Raji (cell line): Measurements from ENCODE around the gene RBM12.

ENCODE experiments used
- POLR2A ChIP-seq: IDR thresholded peaks from 2 replicates; pipeline ENCODE4 v1.6.1; 2011; ENCODE audit warnings: low read depth, low read length, control low read depth; ENCODE audit not compliant: insufficient read depth

RBM12 gene

GRCh38 chr20:35663516-35664465 lies 909 bp downstream of the RBM12 start:
- TF ChIP-seq POLR2A: peak; percentile 31; the same call in 1 of the 2 replicates

- no peak for TF ChIP-seq POLR2A
Observed at GRCh38 chr20:35662551-35662950, 2.1 kb downstream of the RBM12 start.

GRCh38 chr20:35661908-35662307 lies 2.8 kb downstream of the RBM12 start:
- no peak for TF ChIP-seq POLR2A

GRCh38 chr20:35661053-35661452 lies 3.6 kb downstream of the RBM12 start:
- no peak for TF ChIP-seq POLR2A

GRCh38 chr20:35660122-35660937 lies 4.4 kb downstream of the RBM12 start:
- no peak for TF ChIP-seq POLR2A

GRCh38 chr20:35657271-35657670 lies 7.4 kb downstream of the RBM12 start:
- no peak for TF ChIP-seq POLR2A

- TF ChIP-seq POLR2A: no peak
Observed at GRCh38 chr20:35654415-35654814, 10.3 kb downstream of the RBM12 start.

- TF ChIP-seq POLR2A: no peak
Observed at GRCh38 chr20:35653893-35654292, 10.8 kb downstream of the RBM12 start.

GRCh38 chr20:35653430-35653734 lies 11.3 kb downstream of the RBM12 start:
- no peak for TF ChIP-seq POLR2A

GRCh38 chr20:35652641-35653429 lies 11.9 kb downstream of the RBM12 start:
- TF ChIP-seq POLR2A: no peak

GRCh38 chr20:35651958-35652357 lies 12.7 kb downstream of the RBM12 start:
- no peak for TF ChIP-seq POLR2A

GRCh38 chr20:35650632-35651031 lies 14.1 kb downstream of the RBM12 start:
- TF ChIP-seq POLR2A: no peak

- no peak for TF ChIP-seq POLR2A
Observed at GRCh38 chr20:35648836-35649235, 15.9 kb downstream of the RBM12 start.

GRCh38 chr20:35644806-35645205 lies 19.9 kb downstream of the RBM12 start:
- no peak for TF ChIP-seq POLR2A

GRCh38 chr20:35643045-35643444 lies 21.7 kb downstream of the RBM12 start:
- TF ChIP-seq POLR2A: no peak
